GM13977 (cell line): ENCODE results near the gene KCND3.

Source experiments
- DNase-seq: peaks from one replicate; pipeline ENCODE4 v3.0.0; 2012; ENCODE audit warnings: low spot score
- in situ Hi-C: fragments of 300-500 bp; cut with MboI; formaldehyde crosslinking; loops from one replicate; pipeline ENCODE4 v1.12.0; 2022; ENCODE audit warnings: low sequenced_read_pairs, low pct_unique_long_range_greater_than_20kb, mixed read lengths, inconsistent platforms; ENCODE audit not compliant: unreplicated experiment
- TF ChIP-seq, protein P1 (sequence below): IDR thresholded peaks from 2 replicates; pipeline ENCODE4 v1.5.1; 2012; ENCODE audit warnings: mild to moderate bottlenecking, control low read depth; ENCODE audit not compliant: insufficient read depth; ENCODE audit errors: extremely low read depth, missing control alignments

The KCND3 gene

DNA sequence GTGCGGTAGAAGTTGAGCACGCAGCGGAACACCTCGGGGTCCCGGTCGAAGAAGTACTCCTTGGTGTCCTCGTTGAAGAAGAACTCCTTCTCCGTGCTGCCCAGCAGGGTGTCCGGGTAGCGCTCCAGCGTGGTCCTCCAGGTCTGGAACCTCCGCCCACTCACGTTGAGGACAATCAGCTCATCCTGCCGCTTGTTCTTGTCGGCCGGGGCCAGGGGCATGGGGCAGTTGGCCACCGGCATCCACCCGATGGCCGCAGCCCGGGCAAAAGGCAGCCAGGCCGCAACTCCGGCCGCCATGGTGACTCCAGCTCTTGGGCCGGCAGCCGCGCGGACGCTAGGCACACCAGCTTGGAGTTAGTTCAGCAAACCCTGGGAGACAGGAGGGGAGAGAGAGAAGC, 7.0 kb downstream of the KCND3 start:
- DNase-seq, result no peak
- in situ Hi-C loops, result no loop called here
- TF ChIP-seq, protein P1, sequence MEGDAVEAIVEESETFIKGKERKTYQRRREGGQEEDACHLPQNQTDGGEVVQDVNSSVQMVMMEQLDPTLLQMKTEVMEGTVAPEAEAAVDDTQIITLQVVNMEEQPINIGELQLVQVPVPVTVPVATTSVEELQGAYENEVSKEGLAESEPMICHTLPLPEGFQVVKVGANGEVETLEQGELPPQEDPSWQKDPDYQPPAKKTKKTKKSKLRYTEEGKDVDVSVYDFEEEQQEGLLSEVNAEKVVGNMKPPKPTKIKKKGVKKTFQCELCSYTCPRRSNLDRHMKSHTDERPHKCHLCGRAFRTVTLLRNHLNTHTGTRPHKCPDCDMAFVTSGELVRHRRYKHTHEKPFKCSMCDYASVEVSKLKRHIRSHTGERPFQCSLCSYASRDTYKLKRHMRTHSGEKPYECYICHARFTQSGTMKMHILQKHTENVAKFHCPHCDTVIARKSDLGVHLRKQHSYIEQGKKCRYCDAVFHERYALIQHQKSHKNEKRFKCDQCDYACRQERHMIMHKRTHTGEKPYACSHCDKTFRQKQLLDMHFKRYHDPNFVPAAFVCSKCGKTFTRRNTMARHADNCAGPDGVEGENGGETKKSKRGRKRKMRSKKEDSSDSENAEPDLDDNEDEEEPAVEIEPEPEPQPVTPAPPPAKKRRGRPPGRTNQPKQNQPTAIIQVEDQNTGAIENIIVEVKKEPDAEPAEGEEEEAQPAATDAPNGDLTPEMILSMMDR, result no peak

DNA sequence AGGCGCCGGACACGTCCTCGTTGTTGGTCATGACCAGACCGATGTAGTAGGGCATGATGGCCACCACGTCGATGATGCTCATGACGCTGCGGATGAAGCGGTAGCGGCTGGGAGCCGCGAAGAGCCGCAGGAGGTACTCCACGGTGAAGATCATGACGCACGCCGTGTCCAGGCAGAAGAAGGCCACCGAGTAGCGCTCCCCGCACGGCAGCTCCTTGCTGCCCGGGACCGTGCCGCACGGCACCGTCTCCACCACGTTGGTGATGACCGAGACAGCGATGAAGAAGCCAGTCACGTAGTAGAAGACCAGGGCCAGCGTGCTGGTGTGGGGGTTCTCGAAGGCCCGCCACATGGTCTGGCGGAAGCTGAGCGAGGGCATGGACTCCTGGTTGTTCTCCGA, 7.6 kb downstream of the KCND3 start:
- TF ChIP-seq, protein P1, result no peak
- in situ Hi-C loops, result no loop called here
- DNase-seq, result no peak

DNA sequence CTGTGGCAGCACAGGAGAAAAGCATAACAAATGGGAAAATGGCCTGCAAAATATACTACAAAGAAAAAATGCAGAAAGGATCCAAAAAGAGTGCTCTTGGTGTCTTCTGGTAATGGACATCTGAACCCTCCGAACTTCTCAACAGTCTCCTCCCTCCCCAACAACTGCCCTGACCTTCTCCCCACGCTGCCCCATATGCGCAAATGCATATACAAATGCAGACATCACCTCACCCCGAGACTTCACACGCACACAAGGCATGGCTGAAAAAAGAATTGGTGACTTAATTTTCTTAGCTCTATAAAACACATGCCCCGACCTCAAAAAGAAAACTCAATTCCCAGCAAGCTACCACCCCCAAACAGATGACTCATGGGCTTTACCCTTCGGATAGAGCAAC, 8.4 kb downstream of the KCND3 start:
- DNase-seq, result no peak
- in situ Hi-C loops, result no loop called here
- TF ChIP-seq, protein P1, result no peak

DNA sequence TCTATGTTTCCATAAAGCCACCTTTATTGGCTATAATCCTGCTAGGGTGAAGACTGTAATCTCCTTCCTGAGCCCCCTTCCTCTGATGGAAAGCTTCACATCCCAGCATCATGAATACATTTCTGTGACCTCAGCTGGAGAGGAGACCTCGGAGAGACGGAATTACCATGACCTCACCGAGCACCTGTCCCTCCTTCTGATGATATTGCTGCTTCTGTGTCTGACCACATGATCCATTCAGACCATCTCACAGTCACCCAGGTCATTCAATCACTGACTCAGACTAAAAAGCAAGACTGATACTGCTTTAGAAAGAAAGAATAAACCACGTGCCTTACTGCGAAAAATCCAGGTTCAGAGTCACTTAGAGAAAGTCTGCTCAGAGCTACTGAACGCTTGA, 8.8 kb downstream of the KCND3 start:
- in situ Hi-C loops, result no loop called here
- no peak for DNase-seq
- TF ChIP-seq, protein P1, result no peak

DNA sequence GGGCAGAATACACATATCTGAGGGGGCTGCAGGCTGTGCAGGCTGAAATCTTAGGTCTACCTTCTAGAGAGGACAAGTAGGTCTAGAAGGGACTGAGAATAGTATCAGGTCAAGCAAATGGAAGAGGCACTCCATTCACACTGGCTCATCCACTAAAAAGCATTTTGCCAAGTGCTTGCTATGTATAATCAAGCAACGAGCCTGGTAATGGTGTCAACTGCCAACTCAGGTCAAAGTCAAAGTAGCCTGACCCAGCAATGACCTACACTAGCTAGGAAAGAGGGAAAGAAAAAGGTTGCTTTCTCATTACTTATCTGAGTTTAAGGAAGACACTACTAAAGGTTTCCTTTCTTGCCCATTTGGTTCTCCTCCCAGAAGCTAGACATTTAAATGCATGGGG, 10.8 kb downstream of the KCND3 start:
- no peak for DNase-seq
- TF ChIP-seq, protein P1, result no peak
- in situ Hi-C loops, result no loop called here

DNA sequence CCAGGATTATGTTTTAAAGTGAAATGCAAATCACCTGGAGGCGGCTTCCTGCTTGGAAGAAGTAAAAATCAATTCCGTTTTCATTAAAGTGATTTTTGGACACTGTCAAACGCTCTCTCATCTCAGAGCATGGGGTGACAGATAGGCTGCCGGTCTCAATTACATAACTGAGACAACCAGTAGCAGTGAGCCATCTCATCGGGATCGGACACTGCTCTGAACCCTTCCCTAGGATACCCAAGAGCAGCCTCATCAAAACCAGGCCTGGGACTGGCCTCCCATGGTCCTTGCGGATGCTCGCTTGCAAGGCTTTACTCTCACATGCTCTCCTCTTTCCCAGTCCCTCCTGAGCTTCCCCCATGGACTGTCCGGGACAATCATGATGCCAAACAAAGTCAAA, 12.1 kb downstream of the KCND3 start:
- no peak for DNase-seq
- in situ Hi-C loops, result no loop called here
- TF ChIP-seq, protein P1, result no peak

DNA sequence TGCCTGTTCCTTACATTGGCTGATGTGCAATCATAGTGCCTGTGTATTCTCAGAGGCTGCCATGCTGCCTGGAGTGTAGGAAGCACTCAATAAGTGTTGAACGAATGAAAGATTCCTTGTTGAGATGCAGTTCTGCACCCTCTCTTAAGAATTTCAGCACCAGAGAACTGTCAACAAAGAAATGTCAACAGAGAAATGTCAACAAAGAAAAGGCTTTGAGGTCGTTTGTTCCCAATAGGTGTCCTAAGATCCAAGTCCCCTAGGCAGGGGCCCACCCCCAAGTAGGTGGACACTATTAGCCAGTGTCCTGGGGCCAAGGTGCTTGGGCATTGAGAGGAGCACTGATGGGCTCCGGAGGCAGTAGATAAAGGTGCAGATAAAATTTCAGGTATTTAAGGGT, 12.6 kb downstream of the KCND3 start:
- in situ Hi-C loops, result no loop called here
- no peak for DNase-seq
- TF ChIP-seq, protein P1, result no peak
